ENCODE results near the gene COG2.

COG2 gene

DNA sequence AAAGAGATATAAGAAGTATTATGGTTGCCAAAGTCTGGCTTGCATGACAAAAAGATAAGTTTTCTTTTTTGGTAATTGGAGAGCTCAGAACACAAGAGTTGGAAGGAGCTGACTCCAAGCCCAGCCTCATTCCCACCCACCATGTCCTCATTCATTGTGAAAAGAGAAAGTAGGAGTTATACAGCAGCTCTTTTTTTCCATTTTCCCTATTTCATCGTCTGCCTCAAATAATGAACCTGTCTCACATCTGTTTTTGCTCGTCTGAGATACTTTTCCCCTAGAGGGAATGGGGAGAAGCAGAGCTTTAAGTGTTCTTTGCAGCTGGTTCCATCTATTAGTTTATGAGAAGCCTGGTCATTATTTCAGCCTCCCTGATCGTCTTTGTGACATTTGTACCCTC, 36.9 kb downstream of the COG2 start:
- no peaks in the 10 kb centered on the region for H3K9me3 ChIP-seq (ENCODE audit: control insufficient read depth in 1 of 2, low read length in 2 of 2)
- H3K4me1 ChIP-seq (ENCODE audit: control insufficient read depth in 1 of 2, insufficient read depth in 2 of 2, low read length in 2 of 2) = peaks cover 0 to 23% of the 10 kb centered on the region in 2 donors
- H3K27me3 ChIP-seq (ENCODE audit: low read depth, low read length) = no peaks in the 10 kb centered on the region
- no peak overlapping the region for H3K27ac ChIP-seq (ENCODE audit: low read length)
- peaks cover 28 to 43% of the 10 kb centered on the region in 2 donors for H3K36me3 ChIP-seq (ENCODE audit: control insufficient read depth in 1 of 2, insufficient read depth in 2 of 2, low read length in 2 of 2)
- no peak overlapping the region for H3K4me3 ChIP-seq (ENCODE audit: low read depth in 1 of 2, low read length in 2 of 2)

DNA sequence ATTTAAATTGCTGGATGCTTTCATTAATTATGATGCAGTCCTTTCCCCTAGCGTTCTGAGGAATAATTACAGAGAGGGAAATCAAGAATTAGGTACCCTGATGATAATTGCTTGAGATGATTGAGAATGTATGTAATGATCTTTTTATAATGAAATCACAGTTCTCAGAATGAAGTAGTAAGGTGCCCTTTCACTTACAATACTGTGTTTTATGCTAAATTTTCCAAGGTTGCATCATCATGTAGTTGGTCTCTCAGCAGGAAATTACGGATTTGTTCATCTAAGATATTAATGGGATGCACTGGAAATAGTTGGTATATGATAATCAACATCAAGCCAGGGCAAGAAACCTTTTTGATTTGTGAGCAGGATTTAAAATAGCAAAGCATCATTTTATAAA, 37.5 kb downstream of the COG2 start:
- H3K27me3 ChIP-seq (ENCODE audit: low read depth, low read length) = no peaks in the 10 kb centered on the region
- peaks cover 35 to 47% of the 10 kb centered on the region in 2 donors for H3K36me3 ChIP-seq (ENCODE audit: control insufficient read depth in 1 of 2, insufficient read depth in 2 of 2, low read length in 2 of 2)
- H3K9me3 ChIP-seq (ENCODE audit: control insufficient read depth in 1 of 2, low read length in 2 of 2) = no peaks in the 10 kb centered on the region
- no peak overlapping the region for H3K4me3 ChIP-seq (ENCODE audit: low read depth in 1 of 2, low read length in 2 of 2)
- H3K4me1 ChIP-seq (ENCODE audit: control insufficient read depth in 1 of 2, insufficient read depth in 2 of 2, low read length in 2 of 2) = peaks cover 0 to 23% of the 10 kb centered on the region in 2 donors
- H3K27ac ChIP-seq (ENCODE audit: low read length) = no peak overlapping the region

DNA sequence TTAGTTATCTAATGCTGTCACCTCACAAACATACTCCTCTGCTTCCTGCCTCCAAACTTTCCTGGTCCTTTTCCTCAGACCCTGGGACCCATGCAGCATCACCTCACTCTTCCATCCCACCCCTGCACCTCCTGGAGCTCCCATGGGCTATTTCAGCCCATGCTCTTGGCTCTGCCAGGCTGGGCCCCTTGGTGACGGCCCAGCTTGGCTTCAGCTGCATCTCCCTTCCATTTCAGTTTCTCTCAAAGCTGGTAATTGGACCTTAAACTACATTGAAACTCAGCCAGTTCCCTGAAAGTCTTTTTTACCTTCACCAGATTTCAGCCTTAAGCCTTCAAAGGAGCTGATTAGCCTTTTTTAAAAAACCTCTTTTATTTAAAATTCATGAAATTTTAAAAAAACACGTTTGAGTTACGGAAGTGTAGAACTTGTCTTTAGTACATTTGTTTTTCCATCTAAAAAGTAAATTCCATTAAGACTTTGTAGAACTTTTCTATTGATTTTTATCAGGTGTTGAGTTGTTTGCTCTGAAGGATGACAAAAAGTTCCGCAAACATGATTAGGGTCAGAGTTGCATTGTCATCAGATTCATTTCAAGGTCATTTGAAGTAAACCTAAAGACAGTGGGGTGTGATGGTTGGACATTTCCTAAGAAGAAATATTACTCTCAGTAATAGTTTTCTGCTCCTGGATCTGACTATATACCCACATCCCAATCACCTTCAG, 38.2 kb downstream of the COG2 start:
- Histone ChIP-seq H3K36me3 (ENCODE audit: control insufficient read depth in 1 of 2, insufficient read depth in 2 of 2, low read length in 2 of 2) (peaks cover 37 to 51% of the 10 kb centered on the region in 2 donors), H3K9me3 (ENCODE audit: control insufficient read depth in 1 of 2, low read length in 2 of 2) (no peaks in the 10 kb centered on the region), H3K4me1 (ENCODE audit: control insufficient read depth in 1 of 2, insufficient read depth in 2 of 2, low read length in 2 of 2) (peaks cover 0 to 23% of the 10 kb centered on the region in 2 donors), H3K4me3 (ENCODE audit: low read depth in 1 of 2, low read length in 2 of 2) (no peak overlapping the region), H3K27ac (ENCODE audit: low read length) (no peak overlapping the region), H3K27me3 (ENCODE audit: low read depth, low read length) (no peaks in the 10 kb centered on the region)

DNA sequence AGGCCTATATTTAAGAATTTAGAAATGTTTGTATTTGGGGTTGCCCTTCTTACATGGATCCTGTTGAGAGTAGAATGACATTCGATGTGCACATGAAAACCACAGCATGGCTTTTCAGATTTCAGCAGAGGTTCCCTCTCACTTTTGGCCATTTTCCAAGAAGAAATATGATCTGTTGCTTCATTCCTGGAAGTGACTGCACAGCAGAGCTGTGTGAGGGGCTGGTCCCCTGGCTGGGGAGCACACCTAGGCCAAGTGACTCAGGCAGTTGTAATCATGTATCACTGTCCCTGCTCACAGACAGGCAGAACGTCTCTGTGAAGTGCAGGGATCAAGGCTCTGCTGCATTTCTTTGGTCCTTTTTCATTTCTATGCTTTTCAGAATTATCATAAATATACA, 39.3 kb downstream of the COG2 start:
- peaks cover 36 to 51% of the 10 kb centered on the region in 2 donors for H3K36me3 ChIP-seq (ENCODE audit: control insufficient read depth in 1 of 2, insufficient read depth in 2 of 2, low read length in 2 of 2)
- no peaks in the 10 kb centered on the region for H3K9me3 ChIP-seq (ENCODE audit: control insufficient read depth in 1 of 2, low read length in 2 of 2)
- no peaks in the 10 kb centered on the region for H3K27me3 ChIP-seq (ENCODE audit: low read depth, low read length)
- H3K4me3 ChIP-seq (ENCODE audit: low read depth in 1 of 2, low read length in 2 of 2) = no peak overlapping the region
- H3K4me1 ChIP-seq (ENCODE audit: control insufficient read depth in 1 of 2, insufficient read depth in 2 of 2, low read length in 2 of 2) = peaks cover 0 to 23% of the 10 kb centered on the region in 2 donors
- H3K27ac ChIP-seq (ENCODE audit: low read length) = no peak overlapping the region

DNA sequence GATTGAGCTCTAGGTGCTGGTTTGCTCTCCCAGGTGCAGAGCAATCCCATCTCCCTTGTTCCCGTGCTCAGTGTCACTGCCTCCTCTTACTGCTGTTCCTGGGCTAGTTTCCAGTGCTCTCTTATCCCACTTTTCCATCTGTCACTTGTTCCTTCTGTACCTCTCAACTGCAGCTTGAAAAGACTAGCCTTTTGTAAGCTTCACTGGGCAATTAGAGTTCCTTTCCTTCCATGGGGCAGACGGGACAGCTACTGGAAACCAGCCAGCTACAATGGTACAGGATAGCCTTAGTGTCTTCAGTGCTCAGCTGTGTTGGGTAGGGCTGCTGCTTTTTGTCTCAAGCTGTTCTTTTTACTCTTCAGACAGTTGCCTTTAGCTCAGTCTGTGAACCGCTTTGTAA, 40.0 kb downstream of the COG2 start:
- Histone ChIP-seq H3K4me3 (ENCODE audit: low read depth in 1 of 2, low read length in 2 of 2) (no peak overlapping the region), H3K36me3 (ENCODE audit: control insufficient read depth in 1 of 2, insufficient read depth in 2 of 2, low read length in 2 of 2) (peaks cover 41 to 54% of the 10 kb centered on the region in 2 donors), H3K27ac (ENCODE audit: low read length) (no peak overlapping the region), H3K9me3 (ENCODE audit: control insufficient read depth in 1 of 2, low read length in 2 of 2) (no peaks in the 10 kb centered on the region), H3K27me3 (ENCODE audit: low read depth, low read length) (no peaks in the 10 kb centered on the region), H3K4me1 (ENCODE audit: control insufficient read depth in 1 of 2, insufficient read depth in 2 of 2, low read length in 2 of 2) (peaks cover 0 to 23% of the 10 kb centered on the region in 2 donors)

DNA sequence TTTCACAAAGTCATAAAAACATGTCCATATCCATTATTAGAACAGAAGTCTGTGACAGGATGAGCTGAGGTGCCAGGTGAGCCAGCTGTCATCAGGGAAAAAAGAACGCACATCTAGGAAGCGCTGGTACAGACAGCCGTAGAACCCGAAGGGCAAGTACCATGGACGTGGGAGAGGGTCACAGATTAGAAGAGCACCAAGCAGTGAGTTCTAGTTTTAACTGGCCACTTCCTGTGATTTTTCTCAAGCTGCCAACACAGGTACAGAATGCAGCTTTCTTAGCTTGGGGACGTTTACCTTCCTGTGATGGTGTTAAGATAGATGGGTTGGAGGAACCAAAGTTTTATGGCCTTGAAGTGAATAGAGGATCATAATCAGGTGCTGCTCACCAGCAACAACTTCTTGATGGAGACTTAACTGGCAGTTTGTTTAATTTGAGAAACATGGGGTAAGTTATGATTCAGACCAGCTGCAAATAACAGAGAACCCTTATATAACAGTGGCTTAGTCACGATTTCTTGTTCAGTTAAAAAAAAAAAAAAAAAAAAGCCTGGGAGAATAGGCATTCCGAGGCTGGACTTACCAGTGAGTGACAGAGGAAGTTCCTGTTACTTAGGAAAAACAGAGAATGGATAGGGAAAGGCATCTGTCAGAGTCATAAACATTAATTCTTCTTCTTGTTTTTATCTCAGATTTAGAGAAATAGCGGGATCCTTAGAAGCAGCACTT, 40.8 kb downstream of the COG2 start:
- Histone ChIP-seq H3K4me1 (ENCODE audit: control insufficient read depth in 1 of 2, insufficient read depth in 2 of 2, low read length in 2 of 2) (peaks cover 0 to 23% of the 10 kb centered on the region in 2 donors), H3K27me3 (ENCODE audit: low read depth, low read length) (no peaks in the 10 kb centered on the region), H3K4me3 (ENCODE audit: low read depth in 1 of 2, low read length in 2 of 2) (no peak overlapping the region), H3K9me3 (ENCODE audit: control insufficient read depth in 1 of 2, low read length in 2 of 2) (no peaks in the 10 kb centered on the region), H3K36me3 (ENCODE audit: control insufficient read depth in 1 of 2, insufficient read depth in 2 of 2, low read length in 2 of 2) (peaks cover 42 to 57% of the 10 kb centered on the region in 2 donors), H3K27ac (ENCODE audit: low read length) (no peak overlapping the region)

DNA sequence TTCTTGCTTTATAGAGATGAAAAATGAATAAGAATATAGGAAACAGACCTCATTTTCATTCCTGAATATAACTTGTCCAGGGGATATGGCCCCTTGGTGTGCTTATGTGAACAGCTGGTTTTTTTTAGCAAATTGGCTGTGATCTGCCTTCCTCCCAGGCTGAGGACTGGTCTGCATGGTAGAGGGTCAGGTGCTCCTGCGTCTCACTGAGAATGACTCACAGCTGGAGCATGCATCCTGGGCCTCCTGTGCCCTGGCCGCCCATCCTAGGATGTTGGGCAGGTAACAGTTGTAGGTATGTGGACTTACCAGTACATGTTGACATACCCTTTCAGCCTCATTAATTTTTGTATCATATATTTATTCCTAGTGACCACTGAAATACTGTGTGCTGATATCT, 41.9 kb downstream of the COG2 start:
- Histone ChIP-seq H3K36me3 (ENCODE audit: control insufficient read depth in 1 of 2, insufficient read depth in 2 of 2, low read length in 2 of 2) (peaks cover 42 to 56% of the 10 kb centered on the region in 2 donors), H3K9me3 (ENCODE audit: control insufficient read depth in 1 of 2, low read length in 2 of 2) (no peaks in the 10 kb centered on the region), H3K27ac (ENCODE audit: low read length) (no peak overlapping the region), H3K4me3 (ENCODE audit: low read depth in 1 of 2, low read length in 2 of 2) (no peak overlapping the region), H3K4me1 (ENCODE audit: control insufficient read depth in 1 of 2, insufficient read depth in 2 of 2, low read length in 2 of 2) (peaks cover 0 to 23% of the 10 kb centered on the region in 2 donors), H3K27me3 (ENCODE audit: low read depth, low read length) (no peaks in the 10 kb centered on the region)

DNA sequence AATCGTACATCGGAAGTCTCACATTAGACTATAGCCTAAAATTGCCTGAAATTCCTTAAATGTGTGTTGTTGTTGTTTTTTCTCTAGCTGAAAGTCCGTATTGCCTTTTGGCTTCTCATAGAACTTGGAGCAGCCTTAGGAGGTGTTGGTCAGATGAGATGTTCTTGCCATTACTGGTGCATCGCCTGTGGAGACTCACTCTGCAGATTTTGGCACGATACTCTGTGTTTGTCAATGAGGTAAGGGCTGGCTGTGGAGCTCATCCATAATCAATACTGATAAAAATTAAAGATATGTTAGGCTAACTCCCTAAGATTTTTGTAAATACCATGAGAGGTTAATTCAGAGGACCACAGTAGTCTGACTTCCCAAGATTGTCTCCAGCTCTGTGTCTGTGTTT, 42.7 kb downstream of the COG2 start:
- peaks cover 46 to 57% of the 10 kb centered on the region in 2 donors for H3K36me3 ChIP-seq (ENCODE audit: control insufficient read depth in 1 of 2, insufficient read depth in 2 of 2, low read length in 2 of 2)
- no peak overlapping the region for H3K27ac ChIP-seq (ENCODE audit: low read length)
- H3K4me1 ChIP-seq (ENCODE audit: control insufficient read depth in 1 of 2, insufficient read depth in 2 of 2, low read length in 2 of 2) = peaks cover 0 to 23% of the 10 kb centered on the region in 2 donors
- no peaks in the 10 kb centered on the region for H3K9me3 ChIP-seq (ENCODE audit: control insufficient read depth in 1 of 2, low read length in 2 of 2)
- H3K27me3 ChIP-seq (ENCODE audit: low read depth, low read length) = no peaks in the 10 kb centered on the region
- H3K4me3 ChIP-seq (ENCODE audit: low read depth in 1 of 2, low read length in 2 of 2) = no peak overlapping the region

DNA sequence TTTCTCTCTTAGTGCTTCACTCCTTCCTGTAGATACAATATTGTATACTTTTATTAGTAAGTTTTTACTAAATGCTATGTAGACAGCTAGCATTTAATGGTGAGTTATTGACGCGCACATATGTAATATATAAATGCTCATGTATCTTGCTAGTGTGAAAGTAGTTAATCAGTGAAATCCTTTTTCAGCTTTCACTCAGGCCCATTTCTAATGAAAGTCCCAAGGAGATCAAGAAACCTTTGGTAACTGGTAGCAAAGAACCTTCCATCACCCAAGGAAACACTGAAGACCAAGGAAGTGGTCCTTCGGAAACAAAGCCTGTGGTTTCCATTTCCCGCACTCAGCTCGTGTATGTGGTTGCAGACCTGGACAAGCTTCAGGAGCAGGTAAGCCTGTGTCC, 44.5 kb downstream of the COG2 start:
- Histone ChIP-seq H3K36me3 (ENCODE audit: control insufficient read depth in 1 of 2, insufficient read depth in 2 of 2, low read length in 2 of 2) (peaks cover 52 to 66% of the 10 kb centered on the region in 2 donors), H3K9me3 (ENCODE audit: control insufficient read depth in 1 of 2, low read length in 2 of 2) (no peaks in the 10 kb centered on the region), H3K4me3 (ENCODE audit: low read depth in 1 of 2, low read length in 2 of 2) (no peak overlapping the region), H3K27ac (ENCODE audit: low read length) (no peak overlapping the region), H3K27me3 (ENCODE audit: low read depth, low read length) (no peaks in the 10 kb centered on the region), H3K4me1 (ENCODE audit: control insufficient read depth in 1 of 2, insufficient read depth in 2 of 2, low read length in 2 of 2) (peaks cover 0 to 19% of the 10 kb centered on the region in 2 donors)

DNA sequence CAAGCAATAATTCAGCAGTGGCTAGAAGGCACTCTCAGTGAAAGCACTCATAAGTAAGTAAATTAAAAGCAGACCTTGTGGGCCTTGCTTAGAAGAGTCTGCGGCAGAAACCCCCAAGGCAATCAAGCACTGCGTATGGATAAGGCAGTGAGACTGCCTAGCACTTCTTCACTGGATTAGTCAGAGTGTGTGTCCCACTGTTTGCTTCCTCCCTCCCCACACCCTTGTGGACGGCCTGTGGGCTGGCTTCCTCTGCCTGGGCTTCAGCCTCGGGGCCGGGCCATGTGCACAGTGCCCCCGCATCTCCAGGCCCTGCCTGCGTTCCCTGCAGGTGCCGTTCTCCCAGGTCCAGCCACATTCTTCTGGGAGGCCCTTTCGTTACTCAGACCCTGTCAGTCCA, 47.8 kb downstream of the COG2 start:
- H3K9me3 ChIP-seq (ENCODE audit: control insufficient read depth in 1 of 2, low read length in 2 of 2) = no peaks in the 10 kb centered on the region
- H3K4me1 ChIP-seq (ENCODE audit: control insufficient read depth in 1 of 2, insufficient read depth in 2 of 2, low read length in 2 of 2) = no peaks in the 10 kb centered on the region
- no peak overlapping the region for H3K27ac ChIP-seq (ENCODE audit: low read length)
- H3K36me3 ChIP-seq (ENCODE audit: control insufficient read depth in 1 of 2, insufficient read depth in 2 of 2, low read length in 2 of 2) = peaks cover 63 to 66% of the 10 kb centered on the region in 2 donors
- no peaks in the 10 kb centered on the region for H3K27me3 ChIP-seq (ENCODE audit: low read depth, low read length)
- H3K4me3 ChIP-seq (ENCODE audit: low read depth in 1 of 2, low read length in 2 of 2) = no peak overlapping the region

DNA sequence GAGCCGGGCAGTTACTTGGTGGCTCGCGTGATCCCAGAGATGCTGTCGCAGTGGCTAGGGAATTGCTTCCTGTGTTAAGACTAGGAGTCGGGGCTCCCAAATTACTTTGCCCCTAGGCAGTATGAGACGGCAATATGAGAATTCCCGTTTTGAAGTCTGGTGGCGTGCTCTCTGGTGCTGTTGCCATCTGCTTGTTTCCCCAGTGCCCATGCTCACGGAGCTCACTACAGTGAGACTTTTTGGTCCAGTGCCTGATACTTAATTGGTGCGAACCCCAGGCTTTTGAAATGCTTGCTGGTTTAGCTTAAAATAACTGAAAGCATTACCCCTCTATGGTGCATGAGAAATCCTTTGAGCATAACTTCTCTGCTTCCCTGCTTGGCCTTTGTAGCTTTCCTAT, 49.3 kb downstream of the COG2 start:
- Histone ChIP-seq H3K4me1 (ENCODE audit: control insufficient read depth in 1 of 2, insufficient read depth in 2 of 2, low read length in 2 of 2) (no peaks in the 10 kb centered on the region), H3K27ac (ENCODE audit: low read length) (no peak overlapping the region), H3K36me3 (ENCODE audit: control insufficient read depth in 1 of 2, insufficient read depth in 2 of 2, low read length in 2 of 2) (peaks cover 53 to 55% of the 10 kb centered on the region in 2 donors)

More for the DNA sequence above, 49.3 kb downstream of the COG2 start:
- no peak overlapping the region for H3K4me3 ChIP-seq (ENCODE audit: low read depth in 1 of 2, low read length in 2 of 2)
- no peaks in the 10 kb centered on the region for H3K27me3 ChIP-seq (ENCODE audit: low read depth, low read length)
- no peaks in the 10 kb centered on the region for H3K9me3 ChIP-seq (ENCODE audit: control insufficient read depth in 1 of 2, low read length in 2 of 2)

All from muscle layer of duodenum (tissue), 2 donors.